ENCODE data around the gene KIAA1328. TPM values are rescaled to one million over a fixed set of nuclear protein-coding genes. Genes with fewer than 3 reads are reported as not detected.

KIAA1328 gene
- polyA plus RNA-seq, 1 donor (not counting 4 experiments of a cell fraction or from before 2014, with no cell fraction given) = 5.5 TPM

- Histone ChIP-seq H3K36me3 (ENCODE audit: control insufficient read depth in 2 of 2, extremely low read depth in 1 of 2, insufficient read depth in 2 of 2, low read length in 2 of 2) (no peaks in the 10 kb centered on the region), H3K9ac (ENCODE audit: control insufficient read depth, extremely low read depth, insufficient read depth, low read length) (no peak overlapping the region), H3K27me3 (ENCODE audit: control insufficient read depth, extremely low read depth, insufficient read depth, low read length) (peaks cover 31% of the 10 kb centered on the region), H2AFZ (ENCODE audit: control insufficient read depth, low read length) (no peak overlapping the region), H3K4me1 (ENCODE audit: control insufficient read depth, extremely low read depth, insufficient read depth, low read length) (no peaks in the 10 kb centered on the region), H3K4me2 (ENCODE audit: control insufficient read depth, extremely low read depth, insufficient read depth, low read depth, low read length) (no peak overlapping the region), H3K9me3 (ENCODE audit: control insufficient read depth, low read depth, low read length) (no peaks in the 10 kb centered on the region), H3K79me2 (ENCODE audit: control insufficient read depth, insufficient read depth, low read length) (no peaks in the 10 kb centered on the region), H3K4me3 (ENCODE audit: control insufficient read depth in 2 of 3, extremely low read depth in 1 of 3, insufficient read depth in 2 of 3, low read depth in 1 of 3, low read length in 3 of 3) (no peak overlapping the region), H4K20me1 (ENCODE audit: control insufficient read depth, extremely low read depth, insufficient read depth, low read length) (no peaks in the 10 kb centered on the region), H3K27ac (ENCODE audit: control insufficient read depth, insufficient read depth, low read length) (no peak overlapping the region), H3K9me1 (ENCODE audit: control insufficient read depth, extremely low read depth, insufficient read depth, low read length) (no peaks in the 10 kb centered on the region)
- dilution Hi-C loops (cut with MboI; ENCODE audit: extremely low pct_ligation_motif_present, low sequenced_read_pairs) = no loop called here
- FAIRE-seq (no peak), DNase-seq (ENCODE audit: low read depth, low spot score) (no peak)
- no peak for TF ChIP-seq EZH2 (IDR thresholded peaks at IDR 0.05; ENCODE audit: low read length)
These were observed 441.7 kb downstream of the KIAA1328 start for GRCh38 chr18:37270666-37271052.

- no peaks in the 10 kb centered on the region for H3K9me3 ChIP-seq (ENCODE audit: control insufficient read depth, low read depth, low read length)
- H3K4me3 ChIP-seq (ENCODE audit: control insufficient read depth in 2 of 3, extremely low read depth in 1 of 3, insufficient read depth in 2 of 3, low read depth in 1 of 3, low read length in 3 of 3) = no peak overlapping the region
- TF ChIP-seq EZH2 (IDR thresholded peaks at IDR 0.05; ENCODE audit: low read length) (no peak), CTCF (optimal IDR thresholded peaks at IDR 0.05 in 1 of 3, IDR thresholded peaks at IDR 0.05 in 1 of 3, conservative IDR thresholded peaks at IDR 0.05 in 1 of 3; ENCODE audit: extremely low read depth in 1 of 3, insufficient read depth in 2 of 3, low read length in 3 of 3) (no peak)
- dilution Hi-C loops (cut with MboI; ENCODE audit: extremely low pct_ligation_motif_present, low sequenced_read_pairs) = no loop called here
- no peaks in the 10 kb centered on the region for H3K79me2 ChIP-seq (ENCODE audit: control insufficient read depth, insufficient read depth, low read length)
- no peak overlapping the region for H3K27ac ChIP-seq (ENCODE audit: control insufficient read depth, insufficient read depth, low read length)
- peaks cover 47% of the 10 kb centered on the region for H3K27me3 ChIP-seq (ENCODE audit: control insufficient read depth, extremely low read depth, insufficient read depth, low read length)
- H3K9me1 ChIP-seq (ENCODE audit: control insufficient read depth, extremely low read depth, insufficient read depth, low read length) = no peaks in the 10 kb centered on the region
- no peaks in the 10 kb centered on the region for H4K20me1 ChIP-seq (ENCODE audit: control insufficient read depth, extremely low read depth, insufficient read depth, low read length)
- H2AFZ ChIP-seq (ENCODE audit: control insufficient read depth, low read length) = no peak overlapping the region
- H3K4me1 ChIP-seq (ENCODE audit: control insufficient read depth, extremely low read depth, insufficient read depth, low read length) = no peaks in the 10 kb centered on the region
- H3K9ac ChIP-seq (ENCODE audit: control insufficient read depth, extremely low read depth, insufficient read depth, low read length) = no peak overlapping the region
- no peak overlapping the region for H3K4me2 ChIP-seq (ENCODE audit: control insufficient read depth, extremely low read depth, insufficient read depth, low read depth, low read length)
- no peak for DNase-seq (ENCODE audit: low read depth, low spot score)
- no peak for FAIRE-seq
- no peaks in the 10 kb centered on the region for H3K36me3 ChIP-seq (ENCODE audit: control insufficient read depth in 2 of 2, extremely low read depth in 1 of 2, insufficient read depth in 2 of 2, low read length in 2 of 2)
These were observed 443.3 kb downstream of the KIAA1328 start for GRCh38 chr18:37272226-37272625.

- H3K4me2 ChIP-seq (ENCODE audit: control insufficient read depth, extremely low read depth, insufficient read depth, low read depth, low read length) = no peak overlapping the region
- dilution Hi-C loops (cut with MboI; ENCODE audit: extremely low pct_ligation_motif_present, low sequenced_read_pairs) = no loop called here
- FAIRE-seq (no peak), DNase-seq (ENCODE audit: low read depth, low spot score) (no peak)
- no peaks in the 10 kb centered on the region for H3K36me3 ChIP-seq (ENCODE audit: control insufficient read depth in 2 of 2, extremely low read depth in 1 of 2, insufficient read depth in 2 of 2, low read length in 2 of 2)
- H3K9me3 ChIP-seq (ENCODE audit: control insufficient read depth, low read depth, low read length) = no peaks in the 10 kb centered on the region
- H3K9ac ChIP-seq (ENCODE audit: control insufficient read depth, extremely low read depth, insufficient read depth, low read length) = no peak overlapping the region
- H4K20me1 ChIP-seq (ENCODE audit: control insufficient read depth, extremely low read depth, insufficient read depth, low read length) = no peaks in the 10 kb centered on the region
- H2AFZ ChIP-seq (ENCODE audit: control insufficient read depth, low read length) = no peak overlapping the region
- TF ChIP-seq CTCF (optimal IDR thresholded peaks at IDR 0.05 in 1 of 3, IDR thresholded peaks at IDR 0.05 in 1 of 3, conservative IDR thresholded peaks at IDR 0.05 in 1 of 3; ENCODE audit: extremely low read depth in 1 of 3, insufficient read depth in 2 of 3, low read length in 3 of 3) (no peak), EZH2 (IDR thresholded peaks at IDR 0.05; ENCODE audit: low read length) (no peak)
- no peaks in the 10 kb centered on the region for H3K9me1 ChIP-seq (ENCODE audit: control insufficient read depth, extremely low read depth, insufficient read depth, low read length)
- no peak overlapping the region for H3K4me3 ChIP-seq (ENCODE audit: control insufficient read depth in 2 of 3, extremely low read depth in 1 of 3, insufficient read depth in 2 of 3, low read depth in 1 of 3, low read length in 3 of 3)
- no peaks in the 10 kb centered on the region for H3K79me2 ChIP-seq (ENCODE audit: control insufficient read depth, insufficient read depth, low read length)
- no peaks in the 10 kb centered on the region for H3K4me1 ChIP-seq (ENCODE audit: control insufficient read depth, extremely low read depth, insufficient read depth, low read length)
- H3K27ac ChIP-seq (ENCODE audit: control insufficient read depth, insufficient read depth, low read length) = no peak overlapping the region
- H3K27me3 ChIP-seq (ENCODE audit: control insufficient read depth, extremely low read depth, insufficient read depth, low read length) = peaks cover 48% of the 10 kb centered on the region
These were observed 443.9 kb downstream of the KIAA1328 start for GRCh38 chr18:37272841-37273240.
